Hematopoietic multipotent progenitor cell treated with erythropoietin and hydrocortisone succinate and interleukin-3 and kit ligand, for 6 days (in vitro differentiated cells): ENCODE data around the gene FAM83C.
A peak's percentile ranks its signal among the peaks of the same experiment; 100 is the strongest.

Experiments
- DNase-seq: peaks from one replicate; pipeline ENCODE4 v3.0.0-alpha.2; 2015

The FAM83C gene

GRCh38 chr20:35281506-35282101 lies 10.6 kb downstream of the FAM83C start:
- DNase-seq, result no peak

GRCh38 chr20:35280523-35280922 lies 11.7 kb downstream of the FAM83C start:
- DNase-seq, result no peak

DNA sequence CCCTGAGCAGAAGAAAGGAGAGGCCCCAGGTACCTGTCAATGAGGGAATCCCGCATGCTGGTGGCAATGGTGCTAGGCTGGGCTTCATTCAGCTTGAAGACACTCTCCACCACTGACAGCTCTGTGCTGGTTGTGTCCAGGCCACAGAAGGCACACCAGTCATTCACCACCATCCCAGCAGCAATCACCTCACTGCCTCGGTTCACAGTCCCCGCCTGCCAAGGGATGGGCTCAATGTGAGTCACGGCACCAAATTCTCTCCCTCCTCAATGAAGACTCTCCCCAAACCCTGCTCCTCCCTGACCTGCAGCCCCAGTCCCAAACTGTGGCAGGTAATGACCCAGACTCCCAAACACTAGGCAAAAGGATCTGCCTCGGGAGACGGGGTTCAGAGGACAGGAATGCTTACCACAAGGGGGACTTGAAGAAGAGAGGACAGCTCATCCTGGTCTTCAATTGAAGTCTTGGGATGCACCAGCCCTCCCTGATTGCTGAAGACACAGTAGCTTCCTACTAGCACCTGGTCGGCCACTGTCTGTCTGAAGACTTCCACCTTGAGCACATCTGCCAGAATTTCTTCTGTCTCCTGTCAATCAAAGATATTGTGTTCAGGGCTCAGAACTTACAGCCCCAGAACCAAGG lies 12.6 kb downstream of the FAM83C start:
- DNase-seq, result no peak

DNA sequence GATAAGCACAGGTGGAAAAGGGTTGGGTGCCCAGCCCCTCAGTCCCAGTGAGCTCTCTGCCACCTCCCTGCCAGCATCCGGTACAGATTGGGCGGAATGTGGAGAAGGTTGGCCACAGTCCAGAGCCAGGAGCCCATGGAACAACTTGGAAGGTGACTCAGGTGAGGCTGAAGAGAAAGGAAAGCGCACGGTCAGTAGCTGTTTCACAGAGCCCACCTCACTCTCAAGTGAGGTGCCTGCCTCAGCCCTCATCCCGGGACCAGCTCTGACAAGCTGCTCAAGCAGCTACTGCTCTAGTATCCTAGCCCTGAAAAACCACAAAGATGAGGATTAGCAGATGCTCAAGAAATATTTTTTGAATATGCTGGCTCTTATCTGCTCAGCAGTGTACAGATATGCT lies 13.2 kb downstream of the FAM83C start:
- no peak for DNase-seq

DNA sequence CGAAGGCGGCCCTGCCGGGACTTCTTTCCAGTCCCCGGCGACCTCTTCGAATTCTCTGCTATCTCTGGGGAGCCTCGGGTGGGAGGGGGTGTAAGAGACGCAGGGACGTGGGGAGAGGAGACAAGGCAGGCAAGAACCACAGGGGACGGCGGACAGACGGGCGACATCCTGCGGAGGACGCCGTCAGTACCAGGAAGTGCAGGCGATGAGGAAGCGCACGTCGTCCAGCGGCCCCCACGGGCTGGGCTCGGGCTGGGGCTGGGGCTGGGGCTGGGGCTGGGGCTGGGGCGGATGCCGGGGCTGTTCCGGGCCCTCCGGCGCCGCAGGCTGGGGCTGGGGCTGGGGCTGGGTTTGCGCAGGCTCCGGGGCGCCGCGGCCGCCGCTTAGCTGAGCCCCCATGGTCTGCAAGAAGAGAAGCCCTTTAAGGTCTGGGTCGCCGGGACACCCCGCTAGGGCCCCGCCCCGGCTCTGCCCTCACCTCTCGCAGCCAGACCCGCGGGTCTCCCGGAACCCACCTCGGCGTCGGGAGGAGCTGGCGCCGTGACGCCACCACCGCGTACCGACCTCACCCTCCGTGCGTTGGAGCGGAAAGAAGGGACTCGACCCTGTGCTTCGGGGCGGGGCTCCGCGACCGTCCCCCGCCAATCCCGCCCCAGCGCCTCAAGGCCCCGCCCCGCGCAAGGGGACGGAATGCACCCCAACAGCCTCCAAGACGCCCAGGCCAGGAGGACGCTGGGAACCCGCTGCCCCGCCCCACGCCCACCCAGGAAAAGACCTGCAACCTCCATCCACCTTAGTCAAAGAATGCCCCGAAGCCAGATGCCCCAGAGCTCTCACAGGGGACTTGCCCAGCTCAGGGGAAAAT lies 14.5 kb downstream of the FAM83C start, which contains the start of gene MMP24OS:
MMP24OS (minus strand) TSS at position 592 of the 865 bp plus-strand sequence; CDS start at position 399, 193 bp downstream.
- peak; percentile 96 for DNase-seq

- DNase-seq, result no peak
Measured at GRCh38 chr20:35277127-35277526, 15.1 kb downstream of the FAM83C start.

GRCh38 chr20:35276408-35276807 lies 15.8 kb downstream of the FAM83C start:
- no peak for DNase-seq

GRCh38 chr20:35275741-35276251 lies 16.4 kb downstream of the FAM83C start:
- no peak for DNase-seq

DNA sequence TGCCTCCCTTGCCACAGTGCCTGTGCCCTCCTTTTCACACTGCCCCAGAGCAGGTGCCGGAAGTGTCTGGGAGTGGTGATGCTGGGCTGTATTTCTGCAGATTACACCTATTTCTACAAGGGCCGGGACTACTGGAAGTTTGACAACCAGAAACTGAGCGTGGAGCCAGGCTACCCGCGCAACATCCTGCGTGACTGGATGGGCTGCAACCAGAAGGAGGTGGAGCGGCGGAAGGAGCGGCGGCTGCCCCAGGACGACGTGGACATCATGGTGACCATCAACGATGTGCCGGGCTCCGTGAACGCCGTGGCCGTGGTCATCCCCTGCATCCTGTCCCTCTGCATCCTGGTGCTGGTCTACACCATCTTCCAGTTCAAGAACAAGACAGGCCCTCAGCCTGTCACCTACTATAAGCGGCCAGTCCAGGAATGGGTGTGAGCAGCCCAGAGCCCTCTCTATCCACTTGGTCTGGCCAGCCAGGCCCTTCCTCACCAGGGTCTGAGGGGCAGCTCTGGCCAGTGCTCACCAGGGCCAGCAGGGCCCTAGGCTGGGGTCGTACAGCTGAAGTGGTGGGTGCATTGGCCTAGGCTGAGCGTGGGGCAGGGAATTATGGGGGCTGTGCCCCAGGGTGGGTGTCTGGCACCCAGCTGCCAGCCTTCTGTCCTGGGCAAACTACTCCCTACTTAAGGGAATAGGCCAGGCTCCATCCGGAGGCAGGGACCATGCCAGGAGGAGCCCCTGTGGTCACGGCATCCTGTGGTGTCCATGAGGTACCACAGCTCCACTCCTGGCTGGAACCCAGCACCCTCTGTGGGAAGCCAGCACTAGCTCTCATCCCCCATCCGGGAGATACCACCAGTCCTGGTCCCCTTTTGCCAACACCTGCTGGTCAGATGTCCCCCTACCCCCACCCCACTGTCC lies 17.8 kb downstream of the FAM83C start:
- DNase-seq, result no peak

- DNase-seq, result no peak
Measured at GRCh38 chr20:35273449-35274171, 18.6 kb downstream of the FAM83C start.

- no peak for DNase-seq
Measured at GRCh38 chr20:35271904-35272303, 20.3 kb downstream of the FAM83C start.

- no peak for DNase-seq
Measured at GRCh38 chr20:35271073-35271882, 20.9 kb downstream of the FAM83C start.

DNA sequence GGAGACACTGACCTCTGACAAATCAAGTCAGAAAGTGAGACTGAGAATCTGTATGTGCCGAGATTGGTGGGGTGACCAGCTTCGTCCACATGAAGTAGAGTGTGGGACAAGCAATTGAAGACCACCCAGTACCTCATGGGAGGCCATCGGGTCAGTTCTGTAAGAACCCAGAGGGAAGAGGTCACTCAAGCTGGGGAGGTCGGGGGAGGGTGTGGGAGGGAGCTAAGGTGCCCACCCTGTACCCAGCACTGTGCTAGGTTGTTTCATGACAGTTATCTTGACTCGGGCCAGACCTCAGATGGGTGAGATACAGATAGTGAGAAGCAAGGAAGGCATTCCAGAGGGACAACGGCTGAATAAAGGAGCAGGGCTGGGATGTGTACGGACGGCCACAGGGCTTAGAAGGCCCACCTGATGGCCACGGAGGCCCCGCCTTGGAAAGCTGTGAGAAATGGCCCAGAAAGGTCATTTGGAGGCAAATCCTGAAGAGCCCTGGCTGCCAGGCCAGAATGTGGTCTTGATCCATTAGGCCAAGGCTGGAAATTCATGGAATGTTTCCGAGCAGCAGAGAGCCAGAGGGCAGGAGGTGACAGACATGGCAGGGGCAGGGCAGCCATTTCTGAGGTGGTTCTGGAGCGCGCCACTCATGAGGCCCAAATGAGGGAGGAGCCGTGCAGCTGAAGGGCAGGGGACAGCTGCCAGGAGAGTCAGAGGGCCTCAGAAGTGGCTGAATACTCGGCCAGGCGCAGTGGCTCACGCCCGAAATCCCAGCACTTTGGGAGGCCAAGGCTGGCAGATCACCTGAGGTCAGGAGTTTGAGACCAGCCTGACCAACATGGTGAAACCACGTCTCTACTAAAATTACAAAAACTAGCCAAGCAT lies 22.0 kb downstream of the FAM83C start:
- DNase-seq, result no peak

GRCh38 chr20:35269055-35269781 lies 23.0 kb downstream of the FAM83C start:
- DNase-seq, result peak; percentile 85

DNA sequence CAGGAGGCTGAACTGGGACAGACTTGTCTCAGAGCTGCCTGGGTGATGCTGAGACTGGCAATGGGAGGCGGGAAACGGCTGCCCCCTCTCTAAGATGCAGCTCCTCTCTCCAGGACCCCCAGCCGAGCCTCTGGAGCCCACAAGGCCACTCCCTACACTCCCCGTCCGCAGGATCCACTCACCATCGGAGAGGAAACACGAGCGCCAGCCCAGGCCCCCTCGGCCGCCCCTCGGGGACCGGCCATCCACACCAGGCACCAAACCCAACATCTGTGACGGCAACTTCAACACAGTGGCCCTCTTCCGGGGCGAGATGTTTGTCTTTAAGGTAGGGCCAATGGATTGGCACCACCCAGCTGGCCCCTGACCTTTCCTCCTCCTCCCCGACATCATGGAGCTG lies 25.1 kb downstream of the FAM83C start:
- no peak for DNase-seq

DNA sequence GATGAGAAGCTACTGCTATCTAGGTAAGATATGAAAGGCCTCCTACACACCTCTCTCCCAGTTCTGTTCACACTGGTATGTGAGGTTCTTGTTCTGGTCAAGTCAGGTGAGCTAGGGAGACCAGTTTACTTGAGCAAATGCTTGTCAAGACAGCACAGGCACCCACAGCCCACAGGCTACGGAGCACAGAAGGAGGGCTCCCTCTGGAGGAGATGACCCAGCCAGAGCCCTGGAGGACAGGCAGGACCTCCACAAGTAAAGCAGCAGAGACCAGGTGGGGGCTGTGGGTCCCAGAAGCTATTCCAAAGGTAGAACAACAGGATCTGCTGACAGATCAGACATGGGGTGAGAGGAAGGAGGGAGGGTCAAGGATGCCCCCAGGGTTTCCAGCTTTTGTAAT lies 27.5 kb downstream of the FAM83C start:
- peak; percentile 44 for DNase-seq

- no peak for DNase-seq
Measured at GRCh38 chr20:35263532-35264341, 28.5 kb downstream of the FAM83C start.
